IPS DF 4.7 (cell line): Measurements from ENCODE around the gene PXMP4.

Source experiments
- DNase-seq: peaks from one replicate; pipeline ENCODE4 v3.0.0-alpha.2; 2013; ENCODE audit warnings: low spot score; ENCODE audit errors: extremely low read depth

The PXMP4 gene

GRCh38 chr20:33732166-33732970 lies 12.3 kb upstream of the PXMP4 start:
- DNase-seq: no peak

GRCh38 chr20:33731693-33732165 lies 11.6 kb upstream of the PXMP4 start, which contains the start of gene ZNF341:
TSS of gene ZNF341 (plus strand) at chr20:33731996. CDS start at chr20:33732022, 26 bp downstream.
- no peak for DNase-seq

- no peak for DNase-seq
Measured at GRCh38 chr20:33730946-33731692, 11.0 kb upstream of the PXMP4 start.

- no peak for DNase-seq
Measured at GRCh38 chr20:33729101-33729500, 9.0 kb upstream of the PXMP4 start.

- DNase-seq: no peak
Measured at GRCh38 chr20:33728463-33728862, 8.4 kb upstream of the PXMP4 start.

- no peak for DNase-seq
Measured at GRCh38 chr20:33727806-33728205, 7.7 kb upstream of the PXMP4 start.

- no peak for DNase-seq
Measured at GRCh38 chr20:33727115-33727479, 7.0 kb upstream of the PXMP4 start.

- no peak for DNase-seq
Measured at GRCh38 chr20:33725607-33726264, 5.6 kb upstream of the PXMP4 start.

GRCh38 chr20:33724439-33725094 lies 4.5 kb upstream of the PXMP4 start:
- no peak for DNase-seq

GRCh38 chr20:33721391-33722140 lies 1.5 kb upstream of the PXMP4 start:
- DNase-seq: no peak

- DNase-seq: no peak
Measured at GRCh38 chr20:33719277-33719988, 677 bp downstream of the PXMP4 start.

GRCh38 chr20:33716498-33716897 lies 3.6 kb downstream of the PXMP4 start:
- DNase-seq: no peak

GRCh38 chr20:33713865-33714367 lies 6.2 kb downstream of the PXMP4 start:
- no peak for DNase-seq

GRCh38 chr20:33711446-33711738 lies 8.7 kb downstream of the PXMP4 start:
- DNase-seq: no peak

GRCh38 chr20:33710681-33711445 lies 9.2 kb downstream of the PXMP4 start:
- DNase-seq: no peak

- no peak for DNase-seq
Measured at GRCh38 chr20:33709905-33710541, 10.1 kb downstream of the PXMP4 start.

- DNase-seq: no peak
Measured at GRCh38 chr20:33709398-33709797, 10.7 kb downstream of the PXMP4 start.

GRCh38 chr20:33707668-33708067 lies 12.4 kb downstream of the PXMP4 start:
- no peak for DNase-seq
